MM.1S (cell line): ENCODE results near the gene PSRC1.

Experiments used
- EZH2 ChIP-seq: fragments of 300-600 bp; sonication (generic); optimal IDR thresholded peaks from 2 replicates; pipeline ENCODE3; 2017; ENCODE audit warnings: low read depth, mild to moderate bottlenecking, antibody characterized with exemption, low read length, mixed read lengths
- EZH2phosphoT487 ChIP-seq: fragments of 300-600 bp; sonication (generic); IDR thresholded peaks from 2 replicates; pipeline ENCODE4 v1.6.1; 2018; ENCODE audit warnings: antibody characterized with exemption, low read length
- TF ChIP-seq, protein P1 (sequence below): fragments of 300-600 bp; sonication (generic); IDR thresholded peaks from 2 replicates; pipeline ENCODE4 v1.5.1; 2016; ENCODE audit warnings: antibody characterized with exemption, low read length, mixed read lengths

DNA sequence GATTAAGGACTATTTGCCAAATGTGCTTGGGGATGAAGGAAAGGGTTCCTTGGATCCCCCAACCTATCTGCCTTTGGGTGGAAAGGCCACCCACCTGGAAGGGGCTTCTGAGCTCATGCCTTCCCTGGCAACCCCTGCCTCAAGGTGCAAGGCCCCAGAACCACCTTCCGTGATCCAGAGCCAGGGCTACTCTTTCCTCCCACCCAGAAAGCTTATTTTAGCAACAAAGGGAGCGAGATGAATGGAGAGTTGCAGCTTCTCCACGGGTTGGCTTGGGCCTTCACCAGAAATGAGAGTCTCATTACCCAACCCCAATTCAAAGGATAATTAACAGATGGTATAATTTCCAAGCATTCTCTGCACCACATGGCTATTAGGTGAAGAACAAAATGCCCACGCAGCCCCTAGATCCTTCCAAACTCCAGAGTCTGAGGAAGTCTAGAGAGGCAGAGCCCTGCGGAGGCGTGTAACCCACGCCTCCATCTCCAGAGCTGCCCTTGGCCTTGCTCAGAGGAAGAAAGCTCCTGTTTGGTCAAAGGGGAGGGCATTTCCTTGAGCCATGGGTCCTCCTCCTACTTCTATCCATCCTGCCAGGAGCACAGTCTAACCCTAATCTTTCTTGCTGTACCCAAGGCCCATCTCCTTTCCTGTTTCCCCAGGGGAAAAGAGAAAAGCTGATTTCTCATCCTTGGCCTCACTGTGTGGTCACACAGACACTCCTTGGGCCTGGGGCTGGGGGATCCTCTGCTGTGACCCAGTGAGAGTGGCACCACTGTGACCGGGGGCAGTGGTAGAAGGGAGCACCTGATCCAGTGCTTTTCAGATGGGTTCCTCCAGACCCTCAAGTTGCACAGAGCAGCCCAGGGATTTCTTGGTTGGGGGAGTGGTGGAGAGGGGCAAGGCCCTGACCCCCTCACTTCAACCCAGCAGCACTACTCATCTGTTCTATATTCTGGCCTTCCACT is 35.3 kb downstream of the PSRC1 start:
- TF ChIP-seq, protein P1, sequence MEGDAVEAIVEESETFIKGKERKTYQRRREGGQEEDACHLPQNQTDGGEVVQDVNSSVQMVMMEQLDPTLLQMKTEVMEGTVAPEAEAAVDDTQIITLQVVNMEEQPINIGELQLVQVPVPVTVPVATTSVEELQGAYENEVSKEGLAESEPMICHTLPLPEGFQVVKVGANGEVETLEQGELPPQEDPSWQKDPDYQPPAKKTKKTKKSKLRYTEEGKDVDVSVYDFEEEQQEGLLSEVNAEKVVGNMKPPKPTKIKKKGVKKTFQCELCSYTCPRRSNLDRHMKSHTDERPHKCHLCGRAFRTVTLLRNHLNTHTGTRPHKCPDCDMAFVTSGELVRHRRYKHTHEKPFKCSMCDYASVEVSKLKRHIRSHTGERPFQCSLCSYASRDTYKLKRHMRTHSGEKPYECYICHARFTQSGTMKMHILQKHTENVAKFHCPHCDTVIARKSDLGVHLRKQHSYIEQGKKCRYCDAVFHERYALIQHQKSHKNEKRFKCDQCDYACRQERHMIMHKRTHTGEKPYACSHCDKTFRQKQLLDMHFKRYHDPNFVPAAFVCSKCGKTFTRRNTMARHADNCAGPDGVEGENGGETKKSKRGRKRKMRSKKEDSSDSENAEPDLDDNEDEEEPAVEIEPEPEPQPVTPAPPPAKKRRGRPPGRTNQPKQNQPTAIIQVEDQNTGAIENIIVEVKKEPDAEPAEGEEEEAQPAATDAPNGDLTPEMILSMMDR: no peak
- TF ChIP-seq EZH2 (no peak), EZH2phosphoT487 (no peak)
